Common myeloid progenitor, CD34-positive (primary cell): ENCODE measurements around the gene ANKLE2.

Experiments used
- CTCF ChIA-PET: fragments of 350-600 bp; sonication (Branson Sonifier 250); formaldehyde crosslinking; loops from one replicate; lab custom pipeline; 2021; ENCODE audit warnings: antibody characterized with exemption; lab: Charles Lee
- POLR2A ChIA-PET: fragments of 350-600 bp; sonication (Branson Sonifier 250); formaldehyde crosslinking; loops from one replicate; lab custom pipeline; 2021; ENCODE audit warnings: antibody characterized with exemption; lab: Charles Lee
- DNase-seq, 3 donors: peaks; one replicate each; pipeline versions ENCODE4 v3.0.0 to v3.0.0-alpha.2; 2013
- H3K27ac ChIP-seq, 2 experiments: 1 replicate in 1 of 2; 2 replicates in 1 of 2; pipeline ENCODE4 v1.7.0; 2013; ENCODE audit warnings: inconsistent platforms in 2 of 2, low read length in 2 of 2, mild to moderate bottlenecking in 2 of 2, low read depth in 1 of 2, moderate library complexity in 1 of 2; ENCODE audit not compliant: severe bottlenecking in 2 of 2, insufficient read depth in 1 of 2, poor library complexity in 1 of 2
- H3K27me3 ChIP-seq, 5 experiments: replicated peaks in 2 of 5; 1 replicate in 3 of 5; 2 replicates in 2 of 5; pipeline versions ENCODE4 v1.6.1 to v1.7.0; 2013; ENCODE audit warnings: low read length in 4 of 5, mild to moderate bottlenecking in 2 of 5, moderate library complexity in 2 of 5, inconsistent platforms in 1 of 5; ENCODE audit not compliant: insufficient read depth in 5 of 5, control insufficient read depth in 4 of 5
- H3K36me3 ChIP-seq, 4 experiments: 1 replicate in 2 of 4; 2 replicates in 2 of 4; pipeline versions ENCODE4 v1.6.1 to v1.7.0; 2013; ENCODE audit warnings: low read length in 3 of 4, control low read depth in 1 of 4, mild to moderate bottlenecking in 1 of 4; ENCODE audit not compliant: control insufficient read depth in 4 of 4, insufficient read depth in 4 of 4
- H3K4me1 ChIP-seq, 4 experiments: 1 replicate in 3 of 4; 2 replicates in 1 of 4; pipeline versions ENCODE4 v1.6.1 to v1.7.1; 2013; ENCODE audit warnings: low read length in 3 of 4, mild to moderate bottlenecking in 3 of 4, control low read depth in 1 of 4, inconsistent platforms in 1 of 4, moderate library complexity in 1 of 4; ENCODE audit not compliant: control insufficient read depth in 4 of 4, insufficient read depth in 4 of 4; ENCODE audit errors: control extremely low read depth in 1 of 4
- H3K4me3 ChIP-seq, 7 experiments: 1 replicate in 4 of 7; 2 replicates in 3 of 7; pipeline versions ENCODE4 v1.5.1 to v1.7.0; 2013; ENCODE audit warnings: mild to moderate bottlenecking in 7 of 7, low read length in 6 of 7, moderate library complexity in 6 of 7, inconsistent platforms in 2 of 7, low read depth in 2 of 7, control low read depth in 1 of 7; ENCODE audit not compliant: insufficient read depth in 4 of 7, control insufficient read depth in 1 of 7; ENCODE audit errors: extremely low read depth in 1 of 7
- H3K9me3 ChIP-seq, 5 experiments: 1 replicate in 4 of 5; 2 replicates in 1 of 5; pipeline versions ENCODE4 v1.6.1 to v1.7.1; 2013; ENCODE audit warnings: low read length in 4 of 5, mild to moderate bottlenecking in 2 of 5, inconsistent platforms in 1 of 5, low read depth in 1 of 5, moderate library complexity in 1 of 5; ENCODE audit not compliant: control insufficient read depth in 4 of 5, insufficient read depth in 2 of 5; ENCODE audit errors: control extremely low read depth in 1 of 5
- WGBS: methylation state at CpG from one replicate; pipeline ENCODE4 v1.1.5; 2013; ENCODE audit not compliant: insufficient coverage; 5-methylcytosine and 5-hydroxymethylcytosine counted together

ANKLE2 gene

GRCh38 chr12:132748319-132748718, 13.3 kb downstream of the ANKLE2 start:
- no peaks in the 10 kb centered on the region for H3K9me3 ChIP-seq
- DNase-seq, result no peak
- no peak overlapping the region for H3K4me3 ChIP-seq
- H3K27me3 ChIP-seq, result no peaks in the 10 kb centered on the region
- WGBS, result 95% methylated on average over 10 of the region's 10 CpGs
- POLR2A ChIA-PET, result interaction anchor here (1.1 kb wide), 1 partner anchor 12 kb away, joined by 4 read pairs; no protein-coding TSS in a partner anchor
- H3K36me3 ChIP-seq, result peaks cover 50 to 93% (median 70%) of the 10 kb centered on the region in 4 experiments
- H3K27ac ChIP-seq, result no peak overlapping the region
- CTCF ChIA-PET, result no interaction called here
- H3K4me1 ChIP-seq, result no peaks in the 10 kb centered on the region

- 98% methylated on average over 20 of the region's 22 CpGs for WGBS
- CTCF ChIA-PET, result no interaction called here
- Histone ChIP-seq H3K9me3 (no peaks in the 10 kb centered on the region), H3K4me3 (no peak overlapping the region), H3K4me1 (no peaks in the 10 kb centered on the region), H3K36me3 (peaks cover 53 to 92% (median 71%) of the 10 kb centered on the region in 4 experiments), H3K27me3 (no peaks in the 10 kb centered on the region), H3K27ac (no peak overlapping the region)
- no peak for DNase-seq
- POLR2A ChIA-PET, result interaction anchor here (1.1 kb wide), 1 partner anchor 13 kb away, joined by 4 read pairs; no protein-coding TSS in a partner anchor
Measured at GRCh38 chr12:132747896-132748295, 13.7 kb downstream of the ANKLE2 start.

GRCh38 chr12:132747395-132747794, 14.2 kb downstream of the ANKLE2 start:
- H3K9me3 ChIP-seq, result no peaks in the 10 kb centered on the region
- no peaks in the 10 kb centered on the region for H3K27me3 ChIP-seq
- WGBS, result 95% methylated on average over 11 of the region's 11 CpGs
- peaks cover 58 to 92% (median 72%) of the 10 kb centered on the region in 4 experiments for H3K36me3 ChIP-seq
- ChIA-PET CTCF (no interaction called here), POLR2A (interaction anchor here (1.1 kb wide), 1 partner anchor 13 kb away, joined by 4 read pairs; no protein-coding TSS in a partner anchor)
- no peak overlapping the region for H3K4me3 ChIP-seq
- H3K4me1 ChIP-seq, result no peaks in the 10 kb centered on the region
- H3K27ac ChIP-seq, result no peak overlapping the region
- no peak for DNase-seq

- ChIA-PET POLR2A (no interaction called here), CTCF (no interaction called here)
- H3K36me3 ChIP-seq, result peaks cover 58 to 93% (median 75%) of the 10 kb centered on the region in 4 experiments
- H3K4me3 ChIP-seq, result no peak overlapping the region
- no peak overlapping the region for H3K27ac ChIP-seq
- 100% methylated on average over 2 of the region's 3 CpGs for WGBS
- no peaks in the 10 kb centered on the region for H3K27me3 ChIP-seq
- no peaks in the 10 kb centered on the region for H3K4me1 ChIP-seq
- no peaks in the 10 kb centered on the region for H3K9me3 ChIP-seq
- DNase-seq, result no peak
Measured at GRCh38 chr12:132746613-132747012, 15.0 kb downstream of the ANKLE2 start.

- H3K4me3 ChIP-seq, result no peak overlapping the region
- H3K4me1 ChIP-seq, result no peaks in the 10 kb centered on the region
- CTCF ChIA-PET, result no interaction called here
- H3K36me3 ChIP-seq, result peaks cover 45 to 95% (median 77%) of the 10 kb centered on the region in 4 experiments
- POLR2A ChIA-PET, result no interaction called here
- no peaks in the 10 kb centered on the region for H3K9me3 ChIP-seq
- no peak overlapping the region for H3K27ac ChIP-seq
- DNase-seq, result no peak
- H3K27me3 ChIP-seq, result no peaks in the 10 kb centered on the region
- 89% methylated on average over 13 of the region's 13 CpGs for WGBS
Measured at GRCh38 chr12:132743831-132744230, 17.8 kb downstream of the ANKLE2 start.

GRCh38 chr12:132741620-132742019, 20.0 kb downstream of the ANKLE2 start:
- DNase-seq, result no peak
- no peak overlapping the region for H3K4me3 ChIP-seq
- no peaks in the 10 kb centered on the region for H3K27me3 ChIP-seq
- POLR2A ChIA-PET, result no interaction called here
- H3K4me1 ChIP-seq, result no peaks in the 10 kb centered on the region
- peaks cover 39 to 92% (median 70%) of the 10 kb centered on the region in 4 experiments for H3K36me3 ChIP-seq
- H3K9me3 ChIP-seq, result no peaks in the 10 kb centered on the region
- CTCF ChIA-PET, result interaction anchor here (0.7 to 1.7 kb wide), 4 partner anchors 8 to 15 kb away, joined by 3 to 5 read pairs (median 4); no protein-coding TSS in a partner anchor
- H3K27ac ChIP-seq, result no peak overlapping the region
- 92% methylated on average over 8 of the region's 8 CpGs for WGBS

- no peak overlapping the region for H3K27ac ChIP-seq
- ChIA-PET CTCF (interaction anchor here (0.6 to 1.4 kb wide), 3 partner anchors 9 to 17 kb away, joined by 3 to 4 read pairs (median 3); no protein-coding TSS in a partner anchor), POLR2A (no interaction called here)
- no peaks in the 10 kb centered on the region for H3K9me3 ChIP-seq
- H3K27me3 ChIP-seq, result no peaks in the 10 kb centered on the region
- H3K36me3 ChIP-seq, result peaks cover 37 to 92% (median 72%) of the 10 kb centered on the region in 4 experiments
- 93% methylated on average over 11 of the region's 11 CpGs for WGBS
- H3K4me1 ChIP-seq, result no peaks in the 10 kb centered on the region
- H3K4me3 ChIP-seq, result no peak overlapping the region
- no peak for DNase-seq
Measured at GRCh38 chr12:132740652-132741051, 21.0 kb downstream of the ANKLE2 start.
